AG04450 (cell line): ENCODE measurements around the gene ETS2. TPM values are rescaled to one million over a fixed set of nuclear protein-coding genes. Genes with fewer than 3 reads are reported as not detected.
A peak's percentile ranks its signal among the peaks of the same experiment; 100 is the strongest.

Experiments used
- CTCF ChIA-PET: fragments of 300-600, 350-600 bp; formaldehyde crosslinking; extraction: SDS; loops from one replicate; lab custom pipeline; 2022; ENCODE audit warnings: antibody characterized with exemption, inconsistent platforms; lab: Charles Lee
- POLR2A ChIA-PET: fragments of 350-600 bp; formaldehyde crosslinking; extraction: SDS; loops from one replicate; lab custom pipeline; 2021; ENCODE audit warnings: antibody characterized with exemption, inconsistent platforms; lab: Yijun Ruan, JAX
- DNase-seq: peaks from one replicate; pipeline ENCODE4 v3.0.0-alpha.2; 2011; ENCODE audit warnings: low read depth, low spot score
- H3K27ac ChIP-seq: one replicate; pipeline ENCODE4 v1.5.1; 2012; ENCODE audit warnings: low read depth, low read length, control low read depth
- H3K27me3 ChIP-seq: one replicate; pipeline ENCODE4 v1.6.0; 2012; ENCODE audit warnings: low read length; ENCODE audit not compliant: control insufficient read depth, insufficient read depth
- H3K4me3 ChIP-seq: 2 replicates; pipeline ENCODE4 v1.5.1; 2011; ENCODE audit warnings: mild to moderate bottlenecking, low read depth, low read length, control low read depth
- H3K9me3 ChIP-seq: 2 replicates; pipeline ENCODE4 v1.5.1; 2012; ENCODE audit warnings: low read length; ENCODE audit not compliant: control insufficient read depth, insufficient read depth
- CTCF ChIP-seq: IDR thresholded peaks from 2 replicates; pipeline ENCODE4 v1.5.1; 2011; ENCODE audit warnings: low read depth, low read length, control low read depth, inconsistent platforms
- polyA plus RNA-seq: library from polyadenylated mRNA; depleted of rRNA; stranded (reverse); fragments of >200 nt; gene quantifications from 2 replicates; pipeline ENCODE4 v1.2.3, GENCODE V29; 2011

The ETS2 gene
- polyA plus RNA-seq, 1 experiment: 60.1 TPM

- CTCF ChIA-PET: interaction anchor here (0.7 to 4.2 kb wide), 8 partner anchors 72 to 370 kb away, joined by 3 to 32 read pairs (median 4); no protein-coding TSS in a partner anchor
- Histone ChIP-seq H3K27ac (peak overlapping the region; percentile 41), H3K9me3 (no peaks in the 10 kb centered on the region; the same call in 1 of the 2 replicates), H3K4me3 (peak overlapping the region; percentile 88), H3K27me3 (no peaks in the 10 kb centered on the region)
- TF ChIP-seq CTCF: no peak
- no peak for DNase-seq
- POLR2A ChIA-PET: interaction anchor here (0.7 to 3.3 kb wide), 6 partner anchors 34 to 377 kb away, joined by 3 to 18 read pairs (median 4); partner anchors contain the start of gene PSMG1
Observed at GRCh38 chr21:38806942-38807284, 1.2 kb downstream of the ETS2 start.

- ChIA-PET POLR2A (interaction anchor here (0.7 to 3.3 kb wide), 10 partner anchors 24 to 556 kb away, joined by 3 to 18 read pairs (median 4); partner anchors contain the start of gene PSMG1), CTCF (interaction anchor here (0.6 to 4.2 kb wide), 11 partner anchors 27 to 369 kb away, joined by 3 to 32 read pairs (median 5); no protein-coding TSS in a partner anchor)
- no peak for TF ChIP-seq CTCF
- no peaks in the 10 kb centered on the region; the same call in 1 of the 2 replicates for H3K9me3 ChIP-seq
- no peaks in the 10 kb centered on the region for H3K27me3 ChIP-seq
- no peak for DNase-seq
- H3K4me3 ChIP-seq: peak overlapping the region; percentile 88
- no peak overlapping the region for H3K27ac ChIP-seq
Observed at GRCh38 chr21:38807441-38807871, 1.7 kb downstream of the ETS2 start.

- peak overlapping the region; percentile 88 for H3K4me3 ChIP-seq
- no peak for DNase-seq
Observed at GRCh38 chr21:38807986-38808385, 2.3 kb downstream of the ETS2 start.

GRCh38 chr21:38809198-38809878 is 3.6 kb downstream of the ETS2 start:
- DNase-seq: no peak
- ChIA-PET CTCF (interaction anchor here (0.7 to 4.2 kb wide), 3 partner anchors 147 to 328 kb away, joined by 3 to 32 read pairs (median 13); no protein-coding TSS in a partner anchor), POLR2A (interaction anchor here (0.6 to 3.3 kb wide), 4 partner anchors 9 to 48 kb away, joined by 3 to 18 read pairs (median 4); no protein-coding TSS in a partner anchor)

More at GRCh38 chr21:38807986-38808385, 2.3 kb downstream of the ETS2 start:
- H3K27ac ChIP-seq: no peak overlapping the region
- no peaks in the 10 kb centered on the region; the same call in 1 of the 2 replicates for H3K9me3 ChIP-seq
- H3K27me3 ChIP-seq: no peaks in the 10 kb centered on the region
- ChIA-PET POLR2A (interaction anchor here (0.7 to 3.3 kb wide), 8 partner anchors 24 to 376 kb away, joined by 3 to 18 read pairs (median 4); partner anchors contain the start of gene PSMG1), CTCF (interaction anchor here (0.6 to 4.2 kb wide), 6 partner anchors 26 to 334 kb away, joined by 3 to 32 read pairs (median 7); no protein-coding TSS in a partner anchor)
- no peak for TF ChIP-seq CTCF

More at GRCh38 chr21:38809198-38809878, 3.6 kb downstream of the ETS2 start:
- Histone ChIP-seq H3K9me3 (no peaks in the 10 kb centered on the region; the same call in 1 of the 2 replicates), H3K27ac (peak overlapping the region; percentile 0), H3K27me3 (no peaks in the 10 kb centered on the region), H3K4me3 (peak overlapping the region; percentile 41)
- no peak for TF ChIP-seq CTCF
